Hepatocyte (in vitro differentiated cells): Measurements from ENCODE around the gene PRDM1. TPM values are rescaled to one million over a fixed set of nuclear protein-coding genes. Genes with fewer than 3 reads are reported as not detected.

Experiments
- DNase-seq: peaks from one replicate; pipeline ENCODE4 v3.0.0-alpha.2; 2016; ENCODE audit warnings: low spot score
- H2AFZ ChIP-seq: fragments of 200-600 bp; sonication (generic); 2 replicates; pipeline ENCODE4 v1.6.0; 2016; ENCODE audit warnings: antibody characterized with exemption, mild to moderate bottlenecking
- H3K27ac ChIP-seq: fragments of 200-600 bp; sonication (generic); 2 replicates; pipeline ENCODE4 v1.5.1; 2016; ENCODE audit warnings: mild to moderate bottlenecking
- H3K27me3 ChIP-seq: fragments of 200-600 bp; sonication (generic); 2 replicates; pipeline ENCODE4 v1.6.1; 2016
- H3K36me3 ChIP-seq: fragments of 200-600 bp; sonication (generic); replicated peaks from 2 replicates; pipeline ENCODE4 v1.5.1; 2016; ENCODE audit warnings: low read depth; ENCODE audit not compliant: insufficient read depth
- H3K4me1 ChIP-seq: fragments of 200-600 bp; sonication (generic); 2 replicates; pipeline ENCODE4 v1.5.1; 2016; ENCODE audit warnings: mild to moderate bottlenecking, moderate library complexity; ENCODE audit not compliant: insufficient read depth
- H3K4me2 ChIP-seq: fragments of 200-600 bp; sonication (generic); 2 replicates; pipeline ENCODE4 v1.6.0; 2016
- H3K4me3 ChIP-seq: fragments of 200-600 bp; sonication (generic); 2 replicates; pipeline ENCODE4 v1.5.1; 2016; ENCODE audit warnings: mild to moderate bottlenecking
- H3K79me2 ChIP-seq: fragments of 200-600 bp; sonication (generic); 2 replicates; pipeline ENCODE4 v1.6.0; 2017; ENCODE audit warnings: mild to moderate bottlenecking
- H3K9me2 ChIP-seq: fragments of 200-600 bp; sonication (generic); replicated peaks from 2 replicates; pipeline ENCODE4 v1.6.0; 2017; ENCODE audit warnings: mild to moderate bottlenecking; ENCODE audit not compliant: insufficient read depth
- H3K9me3 ChIP-seq: fragments of 200-600 bp; sonication (generic); 2 replicates; pipeline ENCODE4 v1.5.1; 2016; ENCODE audit warnings: low read depth, mild to moderate bottlenecking
- H4K20me1 ChIP-seq: fragments of 200-600 bp; sonication (generic); 2 replicates; pipeline ENCODE4 v1.6.0; 2016; ENCODE audit warnings: mild to moderate bottlenecking; ENCODE audit not compliant: insufficient read depth, poor library complexity, severe bottlenecking
- CTCF ChIP-seq: fragments of 200-600 bp; sonication (generic); IDR thresholded peaks from 2 replicates; pipeline ENCODE4 v1.5.1; 2016; ENCODE audit warnings: antibody characterized with exemption, mild to moderate bottlenecking; ENCODE audit not compliant: poor library complexity
- EZH2 ChIP-seq: fragments of 200-600 bp; sonication (generic); IDR thresholded peaks from 2 replicates; pipeline ENCODE4 v1.6.1; 2016; ENCODE audit warnings: antibody characterized with exemption, mild to moderate bottlenecking, borderline replicate concordance
- EZH2phosphoT487 ChIP-seq: fragments of 200-600 bp; sonication (generic); IDR thresholded peaks from one replicate; pipeline ENCODE4 v1.6.1; 2018; ENCODE audit warnings: antibody characterized with exemption, mild to moderate bottlenecking, low read depth, moderate library complexity; ENCODE audit not compliant: unreplicated experiment, severe bottlenecking
- WGBS: methylation state at CpG from one replicate; pipeline ENCODE4 v1.1.6; 2016; ENCODE audit warnings: low lambda C conversion rate; ENCODE audit errors: missing lambda C conversion rate; 5-methylcytosine and 5-hydroxymethylcytosine counted together
- polyA plus RNA-seq: library from polyadenylated mRNA; unstranded; fragments of >200 nt; fragmentation: Nextera tagmentation; extraction: Ambion mirVana; gene quantifications from 2 replicates; pipeline ENCODE4 v1.2.1, GENCODE V29; 2016
- total RNA-seq: library from RNA; depleted of rRNA; stranded (reverse); fragments of >200 nt; gene quantifications from 2 replicates; pipeline ENCODE4 v1.2.3, GENCODE V29; 2014

The PRDM1 gene
- total and polyA plus RNA-seq, 2 experiments from 2014 or later = 18.0 to 19.3 TPM

GRCh38 chr6:106056746-106057390 lies 29.3 kb upstream of the PRDM1 start:
- Histone ChIP-seq H3K9me2 (no peaks in the 10 kb centered on the region), H3K27ac (peak overlapping the region; percentile 38), H4K20me1 (no peaks in the 10 kb centered on the region), H3K79me2 (peaks cover 39% of the 10 kb centered on the region), H3K4me1 (peaks cover 14% of the 10 kb centered on the region), H3K4me3 (no peak overlapping the region), H3K27me3 (peaks cover 4% of the 10 kb centered on the region), H3K9me3 (no peaks in the 10 kb centered on the region), H2AFZ (no peak overlapping the region), H3K36me3 (no peaks in the 10 kb centered on the region), H3K4me2 (peak overlapping the region; percentile 73)
- DNase-seq = no peak
- WGBS = 36% methylated on average over 1 of the region's 1 CpG
- TF ChIP-seq CTCF (no peak), EZH2phosphoT487 (no peak), EZH2 (no peak)

GRCh38 chr6:106059331-106059730 lies 26.8 kb upstream of the PRDM1 start:
- Histone ChIP-seq H3K79me2 (peaks cover 47% of the 10 kb centered on the region), H3K4me2 (no peak overlapping the region), H3K27ac (no peak overlapping the region), H4K20me1 (peaks cover 4% of the 10 kb centered on the region), H2AFZ (no peak overlapping the region), H3K9me2 (no peaks in the 10 kb centered on the region), H3K27me3 (peaks cover 15% of the 10 kb centered on the region), H3K9me3 (no peaks in the 10 kb centered on the region), H3K4me1 (peaks cover 14% of the 10 kb centered on the region), H3K4me3 (no peak overlapping the region), H3K36me3 (no peaks in the 10 kb centered on the region)
- TF ChIP-seq EZH2phosphoT487 (no peak), EZH2 (no peak), CTCF (no peak)
- WGBS = 78% methylated on average over 2 of the region's 2 CpGs
- DNase-seq = no peak

GRCh38 chr6:106060167-106060566 lies 26.0 kb upstream of the PRDM1 start:
- no peak overlapping the region for H2AFZ ChIP-seq
- H3K4me1 ChIP-seq = peaks cover 14% of the 10 kb centered on the region
- H3K36me3 ChIP-seq = no peaks in the 10 kb centered on the region
- DNase-seq = no peak
- no peak overlapping the region for H3K4me3 ChIP-seq
- no peaks in the 10 kb centered on the region for H3K9me3 ChIP-seq
- H4K20me1 ChIP-seq = peaks cover 11% of the 10 kb centered on the region
- peaks cover 15% of the 10 kb centered on the region for H3K27me3 ChIP-seq
- TF ChIP-seq EZH2phosphoT487 (no peak), EZH2 (no peak), CTCF (no peak)
- no peaks in the 10 kb centered on the region for H3K9me2 ChIP-seq
- no peak overlapping the region for H3K27ac ChIP-seq
- no peak overlapping the region for H3K4me2 ChIP-seq
- peaks cover 52% of the 10 kb centered on the region for H3K79me2 ChIP-seq
- 80% methylated on average over 3 of the region's 3 CpGs for WGBS
